H1 (cell line): ENCODE results near the gene NME4. TPM values are rescaled to one million over a fixed set of nuclear protein-coding genes. Genes with fewer than 3 reads are reported as not detected.

Experiments
- GABPA ChIP-seq: IDR thresholded peaks from 2 replicates; pipeline ENCODE4 v1.6.1; 2011; ENCODE audit warnings: mild to moderate bottlenecking, low read length, moderate library complexity, borderline replicate concordance; ENCODE audit not compliant: insufficient read depth
- GTF2F1 ChIP-seq: IDR thresholded peaks from 2 replicates; pipeline ENCODE4 v1.6.1; 2012; ENCODE audit warnings: low read depth, low read length, improper control_type of control experiment, borderline replicate concordance
- KDM5A ChIP-seq: fragments of 200-600 bp; IDR thresholded peaks from 2 replicates; pipeline ENCODE4 v1.7.1; 2012; ENCODE audit warnings: mild to moderate bottlenecking, low read length, inconsistent platforms, mixed read lengths
- SUZ12 ChIP-seq: fragments of 200-600 bp; sonication (generic); IDR thresholded peaks from 2 replicates; pipeline ENCODE4 v1.6.1; 2012; ENCODE audit warnings: mild to moderate bottlenecking, inconsistent platforms, low read length, moderate library complexity, mixed read lengths
- TBP ChIP-seq: IDR thresholded peaks from 2 replicates; pipeline ENCODE4 v1.6.1; 2011; ENCODE audit warnings: low read depth, low read length, improper control_type of control experiment
- polyA plus RNA-seq, 7 experiments: library from polyadenylated mRNA; depleted of rRNA in 3 of 7; stranded (reverse) in 5 of 7; unstranded in 2 of 7; fragments of >200 nt in 5 of 7; fragments of 200-250 nt in 2 of 7; gene quantifications; 1 replicate in 5 of 7; 2 replicates in 1 of 7; 4 replicates in 1 of 7; pipeline versions ENCODE4 v1.2.1 to v1.2.3, GENCODE V29; 2011 to 2013; ENCODE audit warnings: missing spikeins in 2 of 7, mixed read lengths in 2 of 7
- total RNA-seq: library from RNA; stranded (reverse); fragmentation: NEBNext Ultra II Directional; extraction: Animal tissue kit (Norgen Biotek cat#: 25700); gene quantifications from 2 replicates; pipeline ENCODE4 v1.2.1, GENCODE V29; 2021

Gene NME4
- total and polyA plus RNA-seq, 2 of the 8 experiments (the other 6 are each of a cell fraction or from before 2014, with no cell fraction given) = 408 to 863 TPM

DNA sequence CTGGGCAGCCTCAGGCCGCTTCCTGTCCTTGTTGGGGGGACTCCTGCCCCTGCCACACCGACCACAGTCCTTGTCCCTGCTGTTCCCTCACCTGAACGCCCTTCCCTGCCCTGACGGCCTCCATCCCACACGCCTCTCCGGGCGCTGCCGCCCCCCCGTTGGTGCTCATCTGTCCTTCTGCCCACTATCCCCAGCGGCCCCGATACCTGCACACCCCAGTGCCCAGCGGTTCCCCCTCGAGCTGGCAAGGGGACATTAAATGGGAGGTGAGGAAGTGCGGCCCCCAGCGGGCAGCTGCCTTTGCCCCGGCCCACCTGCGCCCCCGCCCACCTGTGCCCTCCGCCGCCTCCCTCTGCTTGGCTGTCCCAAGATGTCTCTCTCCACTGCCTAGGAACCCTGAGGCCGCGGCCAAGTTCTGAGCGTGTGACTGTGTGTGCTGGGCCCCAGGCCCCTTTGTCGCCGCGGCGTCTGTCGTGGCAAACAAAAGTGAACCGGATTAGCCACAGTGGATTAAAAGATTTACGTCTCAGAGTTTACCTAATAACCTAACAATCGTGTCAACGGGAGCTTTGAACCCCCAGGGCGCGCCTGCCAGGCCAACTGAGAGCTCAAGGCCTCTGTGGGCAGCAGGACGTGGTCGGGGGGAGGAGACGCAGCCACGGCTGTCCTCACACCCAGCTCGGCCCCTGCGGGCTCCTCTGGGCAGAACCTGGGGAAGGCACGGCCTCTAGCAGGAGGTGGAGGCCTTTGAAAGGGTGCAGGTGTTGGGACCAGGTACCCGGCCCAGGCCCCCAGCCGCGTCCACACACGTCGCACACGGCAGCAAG is 36.9 kb upstream of the NME4 start (continued):
- TF ChIP-seq TBP = no peak
- no peak for TF ChIP-seq GTF2F1
- no peak for TF ChIP-seq GABPA
- no peak for TF ChIP-seq SUZ12
- no peak for TF ChIP-seq KDM5A
- TF ChIP-seq, all 59 proteins: peak for 0
